Thoracic aorta (tissue), 2 donors: ENCODE results near the gene HOXA10. TPM values are rescaled to one million over a fixed set of nuclear protein-coding genes. Genes with fewer than 3 reads are reported as not detected.

Experiments used
- ATAC-seq: fragments of 150-250 bp; one replicate; pipeline ENCODE4 v1.8.0; 2017; ENCODE audit warnings: low read depth; ENCODE audit not compliant: insufficient number of reproducible peaks, low FRiP score
- DNase-seq: peaks from one replicate; pipeline ENCODE4 v3.0.0-alpha.2; 2020; ENCODE audit warnings: low spot score
- H3K27ac ChIP-seq, 2 donors: fragments of 200-600 bp; sonication (generic); 1 replicate in 1 of 2; 2 replicates in 1 of 2; pipeline ENCODE4 v1.5.1; 2016; ENCODE audit warnings: mild to moderate bottlenecking in 2 of 2, moderate library complexity in 2 of 2
- H3K27me3 ChIP-seq: fragments of 200-600 bp; sonication (generic); replicated peaks from 2 replicates; pipeline ENCODE4 v1.6.0; 2016; ENCODE audit warnings: mild to moderate bottlenecking; ENCODE audit not compliant: insufficient read depth
- H3K36me3 ChIP-seq: fragments of 200-600 bp; sonication (generic); one replicate; pipeline ENCODE4 v1.5.1; 2016
- H3K4me1 ChIP-seq, 2 donors: fragments of 200-600 bp; sonication (generic); 1 replicate in 1 of 2; 2 replicates in 1 of 2; pipeline versions ENCODE4 v1.5.1 to v1.6.0; 2016; ENCODE audit warnings: low read depth in 2 of 2, mild to moderate bottlenecking in 1 of 2; ENCODE audit not compliant: control insufficient read depth in 1 of 2
- H3K4me3 ChIP-seq: fragments of 200-600 bp; sonication (generic); 2 replicates; pipeline ENCODE4 v1.5.1; 2016; ENCODE audit warnings: mild to moderate bottlenecking
- H3K9me3 ChIP-seq: fragments of 200-600 bp; sonication (generic); 2 replicates; pipeline ENCODE4 v1.5.1; 2016
- CTCF ChIP-seq: fragments of 200-600 bp; sonication (generic); IDR thresholded peaks from one replicate; pipeline ENCODE4 v1.5.1; 2019; ENCODE audit warnings: antibody characterized with exemption
- total RNA-seq, 2 donors: library from RNA; depleted of rRNA; stranded (reverse); fragments of >200 nt; gene quantifications; one replicate each; pipeline versions ENCODE4 v1.1.0 to v1.2.3, GENCODE V29; 2016

Gene HOXA10
- total RNA-seq, 2 donors from 2014 or later, result 0.81 TPM; not detected in 1

- Histone ChIP-seq H3K4me1 (peaks cover 0 to 61% of the 10 kb centered on the region in 2 donors), H3K36me3 (no peaks in the 10 kb centered on the region), H3K9me3 (no peaks in the 10 kb centered on the region), H3K27me3 (no peaks in the 10 kb centered on the region), H3K4me3 (no peak overlapping the region), H3K27ac (peak overlapping the region in 1 of 2 donors; percentile 87)
- ATAC-seq (no peak), DNase-seq (no peak)
- no peak for TF ChIP-seq CTCF
These were observed 46.1 kb downstream of the HOXA10 start for GRCh38 chr7:27128034-27128433.

GRCh38 chr7:27126596-27127327, 47.4 kb downstream of the HOXA10 start:
- Histone ChIP-seq H3K9me3 (no peaks in the 10 kb centered on the region), H3K36me3 (no peaks in the 10 kb centered on the region), H3K4me3 (no peak overlapping the region), H3K27me3 (no peaks in the 10 kb centered on the region), H3K27ac (peak overlapping the region in 1 of 2 donors; percentile 99), H3K4me1 (peaks cover 0 to 62% of the 10 kb centered on the region in 2 donors)
- DNase-seq (no peak), ATAC-seq (no peak)
- TF ChIP-seq CTCF, result no peak

GRCh38 chr7:27125986-27126394, 48.1 kb downstream of the HOXA10 start:
- Histone ChIP-seq H3K4me3 (no peak overlapping the region), H3K27ac (peak overlapping the region; percentile 44 to 99), H3K9me3 (no peaks in the 10 kb centered on the region), H3K36me3 (no peaks in the 10 kb centered on the region), H3K4me1 (peaks cover under 1 to 64% of the 10 kb centered on the region in 2 donors), H3K27me3 (no peaks in the 10 kb centered on the region)
- no peak for ATAC-seq
- DNase-seq, result no peak
- TF ChIP-seq CTCF, result no peak

GRCh38 chr7:27124902-27125689, 49.0 kb downstream of the HOXA10 start:
- no peaks in the 10 kb centered on the region for H3K36me3 ChIP-seq
- H3K4me1 ChIP-seq, result peaks cover 3 to 73% of the 10 kb centered on the region in 2 donors
- DNase-seq (no peak), ATAC-seq (no peak)
- H3K9me3 ChIP-seq, result no peaks in the 10 kb centered on the region
- no peak for TF ChIP-seq CTCF
- H3K27ac ChIP-seq, result peak overlapping the region; percentile 44 to 99
- H3K27me3 ChIP-seq, result no peaks in the 10 kb centered on the region
- H3K4me3 ChIP-seq, result peak overlapping the region; percentile 99
